ENCODE results near the gene RIT2. TPM values are rescaled to one million over a fixed set of nuclear protein-coding genes. Genes with fewer than 3 reads are reported as not detected.

Gene RIT2
- total RNA-seq, 1 donor from 2014 or later = not detected

GRCh38 chr18:42915299-42915698 is 200.2 kb downstream of the RIT2 start:
- H3K36me3 Mint-ChIP-seq (ENCODE audit: low read depth, unreplicated experiment) = no peaks in the 10 kb centered on the region

GRCh38 chr18:42914476-42914875 is 201.0 kb downstream of the RIT2 start:
- no peak for DNase-seq (ENCODE audit: low spot score)
- Mint-ChIP-seq H3K27ac (ENCODE audit: unreplicated experiment) (no peak overlapping the region), H3K4me1 (ENCODE audit: unreplicated experiment) (no peaks in the 10 kb centered on the region), H3K36me3 (ENCODE audit: low read depth, unreplicated experiment) (no peaks in the 10 kb centered on the region), H3K9me3 (ENCODE audit: unreplicated experiment) (no peaks in the 10 kb centered on the region), H3K27me3 (ENCODE audit: unreplicated experiment) (peaks cover 1% of the 10 kb centered on the region), H3K4me3 (ENCODE audit: unreplicated experiment) (no peak overlapping the region)
- TF ChIP-seq, protein P1, sequence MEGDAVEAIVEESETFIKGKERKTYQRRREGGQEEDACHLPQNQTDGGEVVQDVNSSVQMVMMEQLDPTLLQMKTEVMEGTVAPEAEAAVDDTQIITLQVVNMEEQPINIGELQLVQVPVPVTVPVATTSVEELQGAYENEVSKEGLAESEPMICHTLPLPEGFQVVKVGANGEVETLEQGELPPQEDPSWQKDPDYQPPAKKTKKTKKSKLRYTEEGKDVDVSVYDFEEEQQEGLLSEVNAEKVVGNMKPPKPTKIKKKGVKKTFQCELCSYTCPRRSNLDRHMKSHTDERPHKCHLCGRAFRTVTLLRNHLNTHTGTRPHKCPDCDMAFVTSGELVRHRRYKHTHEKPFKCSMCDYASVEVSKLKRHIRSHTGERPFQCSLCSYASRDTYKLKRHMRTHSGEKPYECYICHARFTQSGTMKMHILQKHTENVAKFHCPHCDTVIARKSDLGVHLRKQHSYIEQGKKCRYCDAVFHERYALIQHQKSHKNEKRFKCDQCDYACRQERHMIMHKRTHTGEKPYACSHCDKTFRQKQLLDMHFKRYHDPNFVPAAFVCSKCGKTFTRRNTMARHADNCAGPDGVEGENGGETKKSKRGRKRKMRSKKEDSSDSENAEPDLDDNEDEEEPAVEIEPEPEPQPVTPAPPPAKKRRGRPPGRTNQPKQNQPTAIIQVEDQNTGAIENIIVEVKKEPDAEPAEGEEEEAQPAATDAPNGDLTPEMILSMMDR (IDR thresholded peaks at IDR 0.05; ENCODE audit: unreplicated experiment) = no peak

More at GRCh38 chr18:42915299-42915698, 200.2 kb downstream of the RIT2 start:
- H3K27me3 Mint-ChIP-seq (ENCODE audit: unreplicated experiment) = peaks cover under 1% of the 10 kb centered on the region
- TF ChIP-seq, protein P1 (IDR thresholded peaks at IDR 0.05; ENCODE audit: unreplicated experiment) = no peak
- H3K9me3 Mint-ChIP-seq (ENCODE audit: unreplicated experiment) = no peaks in the 10 kb centered on the region
- no peak overlapping the region for H3K27ac Mint-ChIP-seq (ENCODE audit: unreplicated experiment)
- no peak for DNase-seq (ENCODE audit: low spot score)
- no peaks in the 10 kb centered on the region for H3K4me1 Mint-ChIP-seq (ENCODE audit: unreplicated experiment)
- no peak overlapping the region for H3K4me3 Mint-ChIP-seq (ENCODE audit: unreplicated experiment)

- Mint-ChIP-seq H3K4me3 (ENCODE audit: unreplicated experiment) (no peak overlapping the region), H3K36me3 (ENCODE audit: low read depth, unreplicated experiment) (no peaks in the 10 kb centered on the region), H3K9me3 (ENCODE audit: unreplicated experiment) (no peaks in the 10 kb centered on the region), H3K27me3 (ENCODE audit: unreplicated experiment) (peaks cover 1% of the 10 kb centered on the region), H3K27ac (ENCODE audit: unreplicated experiment) (no peak overlapping the region), H3K4me1 (ENCODE audit: unreplicated experiment) (no peaks in the 10 kb centered on the region)
- DNase-seq (ENCODE audit: low spot score) = no peak
- TF ChIP-seq, protein P1 (IDR thresholded peaks at IDR 0.05; ENCODE audit: unreplicated experiment) = no peak
These were observed 206.4 kb downstream of the RIT2 start for GRCh38 chr18:42909095-42909494.

- Mint-ChIP-seq H3K4me3 (ENCODE audit: unreplicated experiment) (no peak overlapping the region), H3K9me3 (ENCODE audit: unreplicated experiment) (no peaks in the 10 kb centered on the region), H3K27ac (ENCODE audit: unreplicated experiment) (no peak overlapping the region), H3K4me1 (ENCODE audit: unreplicated experiment) (no peaks in the 10 kb centered on the region), H3K36me3 (ENCODE audit: low read depth, unreplicated experiment) (no peaks in the 10 kb centered on the region), H3K27me3 (ENCODE audit: unreplicated experiment) (peaks cover 1% of the 10 kb centered on the region)
- TF ChIP-seq, protein P1 (IDR thresholded peaks at IDR 0.05; ENCODE audit: unreplicated experiment) = no peak
- no peak for DNase-seq (ENCODE audit: low spot score)
These were observed 208.7 kb downstream of the RIT2 start for GRCh38 chr18:42906761-42907160.

GRCh38 chr18:42901161-42901560 is 214.3 kb downstream of the RIT2 start:
- Mint-ChIP-seq H3K9me3 (ENCODE audit: unreplicated experiment) (no peaks in the 10 kb centered on the region), H3K27me3 (ENCODE audit: unreplicated experiment) (no peaks in the 10 kb centered on the region), H3K4me1 (ENCODE audit: unreplicated experiment) (no peaks in the 10 kb centered on the region), H3K27ac (ENCODE audit: unreplicated experiment) (no peak overlapping the region), H3K36me3 (ENCODE audit: low read depth, unreplicated experiment) (no peaks in the 10 kb centered on the region), H3K4me3 (ENCODE audit: unreplicated experiment) (no peak overlapping the region)
- TF ChIP-seq, protein P1 (IDR thresholded peaks at IDR 0.05; ENCODE audit: unreplicated experiment) = no peak
- DNase-seq (ENCODE audit: low spot score) = no peak
